Measurements from ENCODE around the gene TSHZ2.
"Not testable (repeated sequence)": the region's sequence is repeated elsewhere in the genome, so short reads cannot be mapped to it uniquely, and the experiment has no call there.

TSHZ2 gene

DNA sequence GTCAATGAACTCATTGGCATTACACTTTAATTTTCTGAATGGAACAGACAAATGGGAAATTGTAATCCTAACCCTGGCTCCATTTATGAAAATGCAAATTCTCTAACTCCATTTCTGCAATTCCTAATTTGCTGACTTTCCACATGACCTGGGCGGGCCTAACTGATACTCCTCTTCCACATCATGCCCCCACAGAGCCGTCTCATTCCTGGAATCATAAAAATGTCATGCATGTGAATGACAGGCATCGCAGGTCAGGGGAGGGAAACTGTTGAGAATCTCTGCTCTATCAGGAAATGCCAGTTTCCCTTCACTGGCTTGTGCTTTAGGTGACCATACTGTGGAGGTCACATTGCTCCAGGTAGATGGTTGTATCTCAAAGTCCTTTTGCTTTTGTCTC is 456.4 kb downstream of the TSHZ2 start:
- H2AK5ac ChIP-seq (ENCODE audit: low read length, severe bottlenecking) = no peak overlapping the region
- no peak overlapping the region for H2BK15ac ChIP-seq (ENCODE audit: low read depth, poor library complexity, severe bottlenecking)
- no peak overlapping the region for H3K9ac ChIP-seq (ENCODE audit: low read length)
- H3K36me3 ChIP-seq (ENCODE audit: control insufficient read depth in 1 of 2, insufficient read depth in 2 of 2, low read depth in 1 of 2, low read length in 2 of 2) = no peaks in the 10 kb centered on the region
- H2BK12ac ChIP-seq (ENCODE audit: low read length in 2 of 2) = no peak overlapping the region
- no peak overlapping the region for H3K14ac ChIP-seq (ENCODE audit: low read length in 2 of 2)
- no peak overlapping the region for H3K23ac ChIP-seq (ENCODE audit: low read length in 2 of 2)
- no peak overlapping the region for H3K27ac ChIP-seq (ENCODE audit: low read length, poor library complexity, severe bottlenecking)
- H2BK120ac ChIP-seq (ENCODE audit: low read depth, low read length) = no peak overlapping the region
- DNase-seq = no peak
- H3K79me1 ChIP-seq (replicated peaks; ENCODE audit: low read length, poor library complexity, severe bottlenecking) = no peaks in the 10 kb centered on the region
- H2AFZ ChIP-seq (ENCODE audit: low read depth, low read length) = no peak overlapping the region
- WGBS = 86% methylated on average over 3 of the region's 3 CpGs
- H3K4me2 ChIP-seq (ENCODE audit: low read length, poor library complexity, severe bottlenecking) = no peak overlapping the region
- H3K4me3 ChIP-seq (ENCODE audit: insufficient read depth in 1 of 2, low read depth in 1 of 2, low read length in 2 of 2) = no peak overlapping the region
- no peaks in the 10 kb centered on the region for H3K4me1 ChIP-seq (ENCODE audit: control insufficient read depth, insufficient read depth, low read depth, low read length)
- no peak overlapping the region for H4K8ac ChIP-seq (ENCODE audit: low read length)
- H2BK5ac ChIP-seq (ENCODE audit: low read depth, low read length, poor library complexity, severe bottlenecking) = no peak overlapping the region
- H3K4ac ChIP-seq (ENCODE audit: low read depth in 1 of 2, low read length in 2 of 2) = no peak overlapping the region
- peaks cover 7% of the 10 kb centered on the region for H3K9me3 ChIP-seq (ENCODE audit: control insufficient read depth, low read length)
- no peak overlapping the region for H3K18ac ChIP-seq (ENCODE audit: low read depth in 1 of 2, low read length in 2 of 2)
- H3K27me3 ChIP-seq (ENCODE audit: control insufficient read depth in 1 of 2, insufficient read depth in 1 of 2, low read length in 2 of 2) = no peaks in the 10 kb centered on the region
- no peak overlapping the region for H4K91ac ChIP-seq (ENCODE audit: low read length)

DNA sequence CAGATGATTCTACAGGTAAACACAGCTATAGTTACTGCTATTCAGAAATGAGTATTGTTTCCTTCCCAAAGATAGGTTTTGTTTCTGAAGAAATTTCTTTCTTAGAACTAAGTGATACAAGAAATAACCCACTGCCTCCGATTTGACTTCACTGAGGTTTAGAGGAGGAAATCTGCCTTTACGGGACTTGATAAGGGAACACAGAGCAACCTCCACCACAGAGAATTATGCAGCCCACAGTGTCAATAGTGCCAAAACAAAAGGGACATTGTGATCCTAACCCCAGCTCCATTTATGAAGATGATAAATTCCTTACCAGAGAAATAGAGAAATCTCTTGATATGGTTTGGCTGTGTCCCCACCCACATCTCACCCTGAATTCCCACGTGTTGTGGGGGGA is 456.8 kb downstream of the TSHZ2 start:
- H3K79me1 ChIP-seq (replicated peaks; ENCODE audit: low read length, poor library complexity, severe bottlenecking) = no peaks in the 10 kb centered on the region

DNA sequence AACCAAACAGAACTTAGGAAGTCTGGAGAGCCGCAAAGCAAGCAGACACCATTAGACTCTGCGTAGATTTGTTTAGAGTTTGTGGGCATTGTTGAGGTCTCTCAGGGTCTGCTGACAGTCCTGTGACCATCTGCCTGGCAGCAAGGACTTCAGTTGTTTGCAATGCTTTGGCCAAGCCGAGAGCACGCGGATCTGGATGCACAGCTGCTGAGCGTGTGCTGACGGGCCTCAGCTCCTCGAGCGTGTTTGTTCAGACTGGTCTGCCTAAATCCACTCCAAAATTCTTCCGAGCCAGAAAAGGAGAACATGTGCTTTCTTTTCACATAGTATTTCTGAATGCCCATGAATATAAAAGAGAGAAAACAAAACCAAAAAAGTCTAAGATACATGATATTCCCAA is 462.5 kb downstream of the TSHZ2 start:
- Histone ChIP-seq H3K14ac (ENCODE audit: low read length in 2 of 2) (no peak overlapping the region), H3K4me2 (ENCODE audit: low read length, poor library complexity, severe bottlenecking) (no peak overlapping the region), H3K9me3 (ENCODE audit: control insufficient read depth, low read length) (peaks cover 8% of the 10 kb centered on the region), H2BK120ac (ENCODE audit: low read depth, low read length) (no peak overlapping the region), H2AFZ (ENCODE audit: low read depth, low read length) (no peak overlapping the region), H3K18ac (ENCODE audit: low read depth in 1 of 2, low read length in 2 of 2) (no peak overlapping the region), H3K4me3 (ENCODE audit: insufficient read depth in 1 of 2, low read depth in 1 of 2, low read length in 2 of 2) (no peak overlapping the region), H3K4me1 (ENCODE audit: control insufficient read depth, insufficient read depth, low read depth, low read length) (no peaks in the 10 kb centered on the region), H3K27ac (ENCODE audit: low read length, poor library complexity, severe bottlenecking) (no peak overlapping the region), H3K36me3 (ENCODE audit: control insufficient read depth in 1 of 2, insufficient read depth in 2 of 2, low read depth in 1 of 2, low read length in 2 of 2) (no peaks in the 10 kb centered on the region), H3K4ac (ENCODE audit: low read depth in 1 of 2, low read length in 2 of 2) (no peak overlapping the region), H2BK5ac (ENCODE audit: low read depth, low read length, poor library complexity, severe bottlenecking) (no peak overlapping the region), H3K27me3 (ENCODE audit: control insufficient read depth in 1 of 2, insufficient read depth in 1 of 2, low read length in 2 of 2) (no peaks in the 10 kb centered on the region), H3K79me1 (replicated peaks; ENCODE audit: low read length, poor library complexity, severe bottlenecking) (no peaks in the 10 kb centered on the region), H2BK15ac (ENCODE audit: low read depth, poor library complexity, severe bottlenecking) (no peak overlapping the region), H2BK12ac (ENCODE audit: low read length in 2 of 2) (no peak overlapping the region), H3K23ac (ENCODE audit: low read length in 2 of 2) (no peak overlapping the region), H3K9ac (ENCODE audit: low read length) (peak overlapping the region; percentile 44), H4K8ac (ENCODE audit: low read length) (no peak overlapping the region), H4K91ac (ENCODE audit: low read length) (no peak overlapping the region), H2AK5ac (ENCODE audit: low read length, severe bottlenecking) (no peak overlapping the region)
- WGBS = 86% methylated on average over 9 of the region's 10 CpGs
- no peak for DNase-seq

More for the DNA sequence above, 456.8 kb downstream of the TSHZ2 start:
- Histone ChIP-seq H3K36me3 (ENCODE audit: control insufficient read depth in 1 of 2, insufficient read depth in 2 of 2, low read depth in 1 of 2, low read length in 2 of 2) (no peaks in the 10 kb centered on the region), H3K23ac (ENCODE audit: low read length in 2 of 2) (no peak overlapping the region), H3K4me1 (ENCODE audit: control insufficient read depth, insufficient read depth, low read depth, low read length) (no peaks in the 10 kb centered on the region), H4K8ac (ENCODE audit: low read length) (no peak overlapping the region), H4K91ac (ENCODE audit: low read length) (no peak overlapping the region), H3K9me3 (ENCODE audit: control insufficient read depth, low read length) (peaks cover 7% of the 10 kb centered on the region), H3K4me3 (ENCODE audit: insufficient read depth in 1 of 2, low read depth in 1 of 2, low read length in 2 of 2) (no peak overlapping the region), H2AK5ac (ENCODE audit: low read length, severe bottlenecking) (no peak overlapping the region), H3K27ac (ENCODE audit: low read length, poor library complexity, severe bottlenecking) (no peak overlapping the region), H3K27me3 (ENCODE audit: control insufficient read depth in 1 of 2, insufficient read depth in 1 of 2, low read length in 2 of 2) (no peaks in the 10 kb centered on the region), H3K4me2 (ENCODE audit: low read length, poor library complexity, severe bottlenecking) (no peak overlapping the region), H3K14ac (ENCODE audit: low read length in 2 of 2) (no peak overlapping the region), H3K4ac (ENCODE audit: low read depth in 1 of 2, low read length in 2 of 2) (no peak overlapping the region), H3K9ac (ENCODE audit: low read length) (no peak overlapping the region), H2BK15ac (ENCODE audit: low read depth, poor library complexity, severe bottlenecking) (no peak overlapping the region), H3K18ac (ENCODE audit: low read depth in 1 of 2, low read length in 2 of 2) (no peak overlapping the region), H2BK5ac (ENCODE audit: low read depth, low read length, poor library complexity, severe bottlenecking) (no peak overlapping the region), H2BK12ac (ENCODE audit: low read length in 2 of 2) (no peak overlapping the region), H2AFZ (ENCODE audit: low read depth, low read length) (no peak overlapping the region), H2BK120ac (ENCODE audit: low read depth, low read length) (no peak overlapping the region)
- WGBS = 86% methylated on average over 3 of the region's 3 CpGs
- no peak for DNase-seq

DNA sequence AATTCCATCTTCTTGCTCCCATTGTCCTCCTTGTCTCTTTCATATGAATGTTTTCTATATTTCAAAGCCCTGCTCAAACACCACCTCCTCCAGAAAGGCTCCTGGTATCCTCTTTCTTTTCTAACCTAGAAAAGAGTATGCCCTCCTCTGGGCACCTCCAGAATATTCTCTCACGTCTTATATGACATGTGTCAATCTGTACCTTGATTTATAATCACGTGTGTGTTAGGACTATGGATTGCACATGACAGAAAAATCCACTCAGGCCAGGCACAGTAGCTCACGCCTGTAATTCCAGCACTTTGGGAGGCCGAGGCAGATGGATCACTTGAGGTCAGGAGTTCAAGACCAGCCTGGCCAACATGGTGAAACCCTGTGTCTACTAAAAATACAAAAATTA is 464.8 kb downstream of the TSHZ2 start:
- H2BK15ac ChIP-seq (ENCODE audit: low read depth, poor library complexity, severe bottlenecking); H2AK5ac ChIP-seq (ENCODE audit: low read length, severe bottlenecking); H3K18ac ChIP-seq (ENCODE audit: low read depth in 1 of 2, low read length in 2 of 2); H4K91ac ChIP-seq (ENCODE audit: low read length); DNase-seq; H3K36me3 ChIP-seq (ENCODE audit: control insufficient read depth in 1 of 2, insufficient read depth in 2 of 2, low read depth in 1 of 2, low read length in 2 of 2); H4K8ac ChIP-seq (ENCODE audit: low read length); H3K4me1 ChIP-seq (ENCODE audit: control insufficient read depth, insufficient read depth, low read depth, low read length); H3K9me3 ChIP-seq (ENCODE audit: control insufficient read depth, low read length); H2BK12ac ChIP-seq (ENCODE audit: low read length in 2 of 2); H2BK120ac ChIP-seq (ENCODE audit: low read depth, low read length); H3K79me1 ChIP-seq (replicated peaks; ENCODE audit: low read length, poor library complexity, severe bottlenecking); H3K27me3 ChIP-seq (ENCODE audit: control insufficient read depth in 1 of 2, insufficient read depth in 1 of 2, low read length in 2 of 2); H2AFZ ChIP-seq (ENCODE audit: low read depth, low read length); H3K27ac ChIP-seq (ENCODE audit: low read length, poor library complexity, severe bottlenecking); H3K4me2 ChIP-seq (ENCODE audit: low read length, poor library complexity, severe bottlenecking); H3K4me3 ChIP-seq (ENCODE audit: insufficient read depth in 1 of 2, low read depth in 1 of 2, low read length in 2 of 2); H2BK5ac ChIP-seq (ENCODE audit: low read depth, low read length, poor library complexity, severe bottlenecking); H3K9ac ChIP-seq (ENCODE audit: low read length); H3K4ac ChIP-seq (ENCODE audit: low read depth in 1 of 2, low read length in 2 of 2); H3K23ac ChIP-seq (ENCODE audit: low read length in 2 of 2); H3K14ac ChIP-seq (ENCODE audit: low read length in 2 of 2): not testable (repeated sequence)
- WGBS = 87% methylated on average over 4 of the region's 4 CpGs

All from mesenchymal stem cell (in vitro differentiated cells and primary cell).